Ovary (tissue), 3 donors: ENCODE measurements around the gene CLEC11A.

Source experiments
- CTCF ChIP-seq, 3 donors: fragments of 450-650 bp in 2 of 3; fragments of 200-600 bp in 1 of 3; IDR thresholded peaks; one replicate each; pipeline versions ENCODE4 v1.5.1 to v1.8.0; 2016 to 2022; ENCODE audit warnings: antibody characterized with exemption in 3 of 3, mild to moderate bottlenecking in 1 of 3
- EP300 ChIP-seq: sonication (generic); formaldehyde crosslinking; IDR thresholded peaks from one replicate; pipeline ENCODE4 v1.6.1; 2017; ENCODE audit warnings: antibody characterized with exemption
- donor health status: DM: no; HTN: no; CAD: no.

- no peak for TF ChIP-seq CTCF (IDR thresholded peaks at IDR 0.05)
- TF ChIP-seq EP300: no peak
These were observed 49.3 kb downstream of the CLEC11A start for GRCh38 chr19:50772476-50772875.
